OCI-LY1 (cell line): Measurements from ENCODE around the gene ZKSCAN3.

ENCODE experiments used
- H2AFZ ChIP-seq: fragments of 200-600 bp; sonication (generic), shearing (Covaris generic); 2 replicates; pipeline ENCODE4 v1.6.0; 2014; ENCODE audit warnings: antibody characterized with exemption, mild to moderate bottlenecking, low read length
- H3F3A ChIP-seq: fragments of 200-600 bp; sonication (generic), shearing (Covaris generic); 2 replicates; pipeline ENCODE4 v1.6.0; 2014; ENCODE audit warnings: mild to moderate bottlenecking, antibody characterized with exemption, low read length, moderate library complexity; ENCODE audit not compliant: insufficient read depth
- H3K27ac ChIP-seq: fragments of 200-600 bp; sonication (generic); 2 replicates; pipeline ENCODE4 v1.5.1; 2014; ENCODE audit warnings: low read length, mixed run types, mild to moderate bottlenecking, low read depth; ENCODE audit not compliant: poor library complexity, severe bottlenecking
- H3K27me3 ChIP-seq: fragments of 200-600 bp; sonication (generic); 2 replicates; pipeline ENCODE4 v1.6.0; 2014; ENCODE audit warnings: antibody characterized with exemption, mild to moderate bottlenecking, low read length, moderate library complexity; ENCODE audit not compliant: insufficient read depth
- H3K36me3 ChIP-seq: fragments of 200-600 bp; sonication (generic); 2 replicates; pipeline ENCODE4 v1.6.1; 2014; ENCODE audit warnings: mild to moderate bottlenecking, antibody characterized with exemption, low read length, moderate library complexity, mixed read lengths; ENCODE audit not compliant: insufficient read depth
- H3K4me1 ChIP-seq: fragments of 200-600 bp; sonication (generic); 2 replicates; pipeline ENCODE4 v1.5.1; 2014; ENCODE audit warnings: mild to moderate bottlenecking, low read length, moderate library complexity; ENCODE audit not compliant: insufficient read depth, severe bottlenecking
- H3K4me2 ChIP-seq: fragments of 200-600 bp; sonication (generic), shearing (Covaris generic); 2 replicates; pipeline ENCODE4 v1.6.1; 2014; ENCODE audit warnings: low read length
- H3K4me3 ChIP-seq: fragments of 200-600 bp; sonication (generic); 2 replicates; pipeline ENCODE4 v1.5.1; 2014; ENCODE audit warnings: low read length, low read depth, mild to moderate bottlenecking, mixed read lengths; ENCODE audit not compliant: poor library complexity, severe bottlenecking
- H3K79me2 ChIP-seq: fragments of 200-600 bp; shearing (Covaris generic); 2 replicates; pipeline ENCODE4 v1.6.1; 2016; ENCODE audit warnings: mixed run types, low read length, mixed read lengths; ENCODE audit not compliant: insufficient read depth
- H3K9ac ChIP-seq: fragments of 200-600 bp; sonication (generic), shearing (Covaris generic); 2 replicates; pipeline ENCODE4 v1.6.1; 2014; ENCODE audit warnings: mild to moderate bottlenecking, low read length, mixed read lengths
- H3K9me2 ChIP-seq: fragments of 200-600 bp; sonication (generic), shearing (Covaris generic); 2 replicates; pipeline ENCODE4 v1.6.1; 2014; ENCODE audit warnings: low read depth, mild to moderate bottlenecking, low read length, mixed read lengths
- H3K9me3 ChIP-seq: fragments of 200-600 bp; shearing (Covaris generic); 2 replicates; pipeline ENCODE4 v1.6.1; 2014; ENCODE audit warnings: low read length, mixed read lengths
- H4K20me1 ChIP-seq: fragments of 200-600 bp; sonication (generic), shearing (Covaris generic); 2 replicates; pipeline ENCODE4 v1.6.0; 2016; ENCODE audit warnings: mild to moderate bottlenecking, low read length; ENCODE audit not compliant: insufficient read depth
- CTCF ChIP-seq: fragments of 200-600 bp; sonication (generic), shearing (Covaris generic); IDR thresholded peaks from 2 replicates; pipeline ENCODE4 v1.5.1; 2017; ENCODE audit warnings: mild to moderate bottlenecking, antibody characterized with exemption, low read length, moderate library complexity, mixed read lengths
- EZH2 ChIP-seq: fragments of 200-600 bp; sonication (generic), shearing (Covaris generic); IDR thresholded peaks from 2 replicates; pipeline ENCODE4 v1.8.0; 2017; ENCODE audit warnings: borderline replicate concordance, mixed run types, mild to moderate bottlenecking, antibody characterized with exemption, low read length, moderate library complexity, mixed read lengths

ZKSCAN3 gene

GRCh38 chr6:28334286-28335039 is 15.3 kb upstream of the ZKSCAN3 start:
- Histone ChIP-seq H3K9ac (no peak overlapping the region), H3K4me2 (no peak overlapping the region), H3K9me2 (no peaks in the 10 kb centered on the region), H2AFZ (no peak overlapping the region), H3F3A (no peaks in the 10 kb centered on the region), H3K9me3 (no peaks in the 10 kb centered on the region), H3K27ac (no peak overlapping the region), H3K36me3 (no peaks in the 10 kb centered on the region), H3K4me1 (peaks cover 40% of the 10 kb centered on the region), H3K27me3 (no peaks in the 10 kb centered on the region), H4K20me1 (no peaks in the 10 kb centered on the region), H3K4me3 (peak overlapping the region; percentile 76), H3K79me2 (no peaks in the 10 kb centered on the region)
- no peak for TF ChIP-seq CTCF
- no peak for TF ChIP-seq EZH2

- Histone ChIP-seq H2AFZ (no peak overlapping the region), H3K9me3 (peaks cover 6% of the 10 kb centered on the region; the same call in 1 of the 2 replicates), H3K9me2 (no peaks in the 10 kb centered on the region), H3K27me3 (no peaks in the 10 kb centered on the region), H3K27ac (peak overlapping the region; percentile 90), H3K9ac (no peak overlapping the region; the same call in 1 of the 2 replicates), H3K4me3 (peak overlapping the region; percentile 76), H4K20me1 (no peaks in the 10 kb centered on the region), H3K4me2 (peak overlapping the region; percentile 91), H3K36me3 (no peaks in the 10 kb centered on the region), H3F3A (no peaks in the 10 kb centered on the region), H3K79me2 (no peaks in the 10 kb centered on the region), H3K4me1 (peaks cover 40% of the 10 kb centered on the region)
- TF ChIP-seq CTCF = no peak
- no peak for TF ChIP-seq EZH2
Measured at GRCh38 chr6:28335040-28335563, 14.6 kb upstream of the ZKSCAN3 start.

GRCh38 chr6:28335564-28336283 is 14.0 kb upstream of the ZKSCAN3 start, which contains the start of gene ZSCAN31:
Gene ZSCAN31, minus strand, starts transcription at chr6:28336148. Its CDS starts 6,465 bp downstream, at chr6:28329683.
- peaks cover 6% of the 10 kb centered on the region; the same call in 1 of the 2 replicates for H3K9me3 ChIP-seq
- H3K9ac ChIP-seq = peak within 1 kb of the TSS; percentile 68
- no peaks in the 10 kb centered on the region for H3K27me3 ChIP-seq
- H3K27ac ChIP-seq = peak within 1 kb of the TSS; percentile 90
- H4K20me1 ChIP-seq = no peaks in the 10 kb centered on the region
- H3K9me2 ChIP-seq = no peaks in the 10 kb centered on the region
- peak within 1 kb of the TSS; percentile 76 for H3K4me3 ChIP-seq
- peaks cover 40% of the 10 kb centered on the region for H3K4me1 ChIP-seq
- TF ChIP-seq CTCF = no peak
- TF ChIP-seq EZH2 = no peak
- no peaks in the 10 kb centered on the region for H3F3A ChIP-seq
- no peaks in the 10 kb centered on the region for H3K36me3 ChIP-seq
- H3K4me2 ChIP-seq = peak within 1 kb of the TSS; percentile 91
- H3K79me2 ChIP-seq = no peaks in the 10 kb centered on the region
- H2AFZ ChIP-seq = peak within 1 kb of the TSS; percentile 77
